ENCODE results near the gene UBE3D.
"Not testable (repeated sequence)": the region's sequence is repeated elsewhere in the genome, so short reads cannot be mapped to it uniquely, and the experiment has no call there.

The UBE3D gene

GRCh38 chr6:82909551-82909950, 156.1 kb downstream of the UBE3D start:
- DNase-seq, result no peak

DNA sequence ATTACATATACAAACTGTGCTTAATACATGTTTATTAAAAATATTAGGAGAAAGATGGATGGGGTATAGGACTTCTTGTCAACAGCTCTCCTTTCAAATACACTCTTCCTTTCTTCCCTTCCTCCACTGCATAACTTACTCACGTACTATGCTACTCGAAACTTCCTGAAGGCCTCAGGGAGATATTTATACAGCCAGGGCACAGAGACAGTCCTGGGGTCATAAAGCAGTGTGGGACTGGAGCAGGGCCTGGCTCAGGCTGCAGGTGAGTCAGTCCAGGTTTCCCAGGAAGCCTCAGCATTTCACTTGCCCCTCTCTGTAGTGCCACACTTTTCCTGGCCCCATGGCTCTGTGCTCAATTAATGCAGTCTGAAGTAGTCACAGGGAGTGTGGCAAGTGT, 157.0 kb downstream of the UBE3D start:
- DNase-seq, result no peak

DNA sequence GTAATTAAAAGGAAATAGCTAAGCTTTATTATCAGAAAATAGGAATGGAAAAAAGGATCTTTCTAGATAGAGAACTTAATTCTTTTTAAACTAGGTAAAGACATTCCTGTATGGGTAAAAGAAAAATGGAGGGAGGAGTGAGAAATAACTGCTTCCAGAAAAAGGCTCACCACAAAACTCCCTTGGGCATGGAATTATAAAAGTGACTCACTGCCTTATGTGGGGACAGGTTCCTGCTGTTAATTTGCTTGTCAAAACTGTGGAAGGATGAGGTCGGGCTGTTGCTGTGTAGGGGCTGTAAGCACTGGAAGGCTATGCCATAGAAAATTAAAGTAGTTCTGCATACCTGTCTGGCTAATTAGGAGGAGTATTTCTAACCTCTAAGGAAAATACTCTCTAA, 158.7 kb downstream of the UBE3D start:
- DNase-seq, result no peak

DNA sequence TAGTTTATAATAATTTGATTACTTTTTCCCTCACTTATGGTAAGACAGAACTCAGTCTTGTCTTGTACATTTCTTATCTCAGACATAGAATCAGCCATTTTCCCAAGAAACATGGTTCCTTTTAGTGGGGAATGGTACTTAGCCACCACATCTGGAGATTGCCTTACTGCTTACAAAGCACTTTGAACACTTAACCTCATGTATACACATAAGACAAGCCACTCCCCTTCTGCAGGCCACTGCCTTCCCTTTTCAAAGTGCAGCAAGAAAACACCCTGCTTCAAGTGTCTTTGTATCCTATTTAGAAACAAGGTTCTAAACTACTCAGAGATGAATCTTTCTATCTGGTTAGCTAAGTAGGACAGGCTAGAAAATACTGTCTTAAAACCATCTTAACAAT, 159.2 kb downstream of the UBE3D start:
- DNase-seq, result no peak

GRCh38 chr6:82904860-82905259, 160.8 kb downstream of the UBE3D start:
- no peak for DNase-seq

DNA sequence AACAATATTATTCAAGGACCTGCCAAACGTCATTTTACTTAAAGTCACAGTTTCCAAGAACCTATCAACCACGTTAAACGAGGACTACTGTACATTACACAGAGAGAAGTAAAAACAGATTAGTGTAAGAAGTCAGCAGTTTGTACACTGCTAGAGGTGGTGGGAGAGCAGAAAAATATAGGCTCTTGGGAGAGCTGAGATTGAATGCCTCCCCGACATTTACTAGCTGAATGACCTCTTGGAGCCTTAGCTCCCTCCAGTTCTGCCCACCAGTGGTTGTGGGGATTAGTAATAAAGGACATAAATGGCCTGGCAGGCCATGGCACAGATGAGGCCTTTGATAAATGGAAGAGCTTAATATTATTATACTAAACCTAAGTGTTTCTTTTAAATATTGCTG, 161.4 kb downstream of the UBE3D start:
- no peak for DNase-seq

- DNase-seq, result no peak
These were observed 163.4 kb downstream of the UBE3D start for GRCh38 chr6:82902290-82902689.

- DNase-seq, result no peak
These were observed 170.9 kb downstream of the UBE3D start for GRCh38 chr6:82894653-82895259.

- DNase-seq, result no peak
These were observed 171.6 kb downstream of the UBE3D start for GRCh38 chr6:82893889-82894652.

GRCh38 chr6:82891503-82891902, 174.1 kb downstream of the UBE3D start:
- not testable (repeated sequence) for DNase-seq

DNA sequence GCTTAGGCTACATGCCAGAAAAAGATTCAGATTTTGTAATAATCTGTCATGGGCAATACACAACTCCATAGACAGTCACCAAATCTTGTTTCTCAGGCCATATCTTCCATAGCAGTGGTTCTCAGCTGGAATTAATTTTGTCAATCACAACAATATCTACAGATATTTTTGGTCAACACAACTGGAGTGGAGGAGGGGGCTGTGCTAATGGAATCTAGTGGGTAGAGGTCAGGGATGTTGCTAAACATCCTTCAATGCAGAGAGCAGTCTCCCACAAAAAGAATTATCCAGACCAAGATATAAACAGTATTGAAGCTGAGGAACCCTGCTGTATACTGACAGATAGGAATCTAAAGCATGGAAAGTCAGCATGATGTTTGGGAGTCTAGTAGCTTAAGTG, 174.6 kb downstream of the UBE3D start:
- no peak for DNase-seq

- no peak for DNase-seq
These were observed 175.4 kb downstream of the UBE3D start for GRCh38 chr6:82890240-82890639.

GRCh38 chr6:82889143-82889542, 176.5 kb downstream of the UBE3D start:
- DNase-seq, result no peak

GRCh38 chr6:82882363-82883023, 183.1 kb downstream of the UBE3D start:
- no peak for DNase-seq

- DNase-seq, result no peak
These were observed 184.1 kb downstream of the UBE3D start for GRCh38 chr6:82881519-82881918.

DNA sequence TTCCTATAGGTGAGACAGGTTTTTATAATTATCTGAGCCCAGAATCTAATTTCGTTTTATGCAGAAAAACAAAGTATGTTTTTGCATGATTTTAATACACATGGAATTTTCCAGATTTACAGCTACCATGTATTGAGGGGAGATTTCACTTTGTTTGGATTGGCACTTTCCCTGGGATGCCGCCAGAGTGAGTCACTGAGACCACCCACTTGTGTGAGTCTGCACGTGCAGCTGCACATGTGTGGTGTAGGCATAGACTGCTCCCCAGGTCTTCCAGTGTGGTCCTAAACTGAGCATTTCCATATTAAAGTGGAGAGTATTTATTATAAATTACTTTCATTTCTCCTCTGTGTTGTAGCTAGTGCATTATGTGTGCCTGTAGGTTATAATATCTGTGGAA, 186.8 kb downstream of the UBE3D start:
- no peak for DNase-seq

DNA sequence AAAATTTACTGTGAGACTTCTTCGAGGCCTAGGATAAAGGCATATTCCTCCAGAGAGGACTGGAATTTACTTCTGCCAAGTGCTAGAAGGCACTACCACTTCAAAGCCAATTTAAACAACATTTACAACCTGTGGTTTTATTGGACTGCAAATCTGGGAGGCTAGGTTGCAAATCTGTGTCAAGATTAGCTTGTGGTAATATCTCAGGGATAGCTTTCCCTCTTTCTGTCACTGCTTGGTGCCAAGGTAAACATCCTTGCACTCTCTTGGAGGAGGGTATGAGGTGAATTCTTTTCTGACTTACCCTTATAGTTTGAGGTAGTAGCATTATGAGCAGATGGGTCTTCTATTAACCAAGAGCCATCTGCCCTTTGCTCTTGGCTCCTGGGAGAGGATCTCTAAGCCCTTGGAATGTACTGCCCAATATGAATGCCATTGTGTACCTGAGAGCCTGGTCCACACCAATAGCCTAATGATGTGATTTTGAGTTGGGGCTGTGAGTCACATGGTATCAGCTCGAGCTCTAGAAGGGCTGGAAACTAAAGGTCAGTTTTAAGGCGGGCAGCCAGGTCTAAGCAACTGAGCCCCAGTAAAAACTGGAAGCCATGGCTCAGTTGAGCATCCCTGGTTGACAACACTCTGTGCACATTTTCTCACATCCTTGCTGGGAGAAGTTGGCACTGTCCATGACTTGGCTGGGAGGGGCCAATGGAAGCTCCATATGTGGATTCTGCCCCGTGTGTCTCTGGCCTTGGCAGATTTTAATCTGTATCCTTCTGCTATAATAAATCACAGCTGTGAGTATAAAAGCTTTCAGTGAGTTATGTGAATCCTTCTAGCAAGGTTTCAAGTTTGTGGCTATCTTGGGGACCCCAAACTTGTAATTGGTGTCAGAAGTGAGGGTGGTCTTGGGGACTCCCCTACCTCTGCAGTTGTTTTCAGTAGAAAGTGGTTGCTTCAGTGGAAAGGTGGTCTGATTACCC, 188.1 kb downstream of the UBE3D start:
- no peak for DNase-seq

GRCh38 chr6:82875573-82876185, 190.0 kb downstream of the UBE3D start:
- no peak for DNase-seq

DNA sequence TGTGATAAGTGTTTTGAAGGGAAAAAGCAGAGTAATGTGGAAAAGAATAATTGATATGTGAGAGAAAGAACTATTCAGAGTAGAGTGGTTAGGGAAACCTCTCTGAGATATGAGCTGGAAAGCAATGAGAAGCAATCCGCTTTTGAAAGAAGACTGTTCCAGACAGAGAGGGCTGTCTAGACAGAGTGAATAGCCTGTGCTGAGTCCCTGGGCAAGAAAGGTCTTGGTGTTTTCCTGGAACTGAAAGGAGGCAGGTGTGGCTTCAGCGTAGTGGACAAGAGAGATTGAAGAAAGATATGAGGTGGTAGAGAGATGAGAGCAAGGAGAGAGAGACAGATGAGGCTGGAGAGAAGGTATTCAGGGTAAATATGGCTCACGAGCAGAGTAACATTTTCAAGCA, 190.8 kb downstream of the UBE3D start:
- DNase-seq, result no peak

DNA sequence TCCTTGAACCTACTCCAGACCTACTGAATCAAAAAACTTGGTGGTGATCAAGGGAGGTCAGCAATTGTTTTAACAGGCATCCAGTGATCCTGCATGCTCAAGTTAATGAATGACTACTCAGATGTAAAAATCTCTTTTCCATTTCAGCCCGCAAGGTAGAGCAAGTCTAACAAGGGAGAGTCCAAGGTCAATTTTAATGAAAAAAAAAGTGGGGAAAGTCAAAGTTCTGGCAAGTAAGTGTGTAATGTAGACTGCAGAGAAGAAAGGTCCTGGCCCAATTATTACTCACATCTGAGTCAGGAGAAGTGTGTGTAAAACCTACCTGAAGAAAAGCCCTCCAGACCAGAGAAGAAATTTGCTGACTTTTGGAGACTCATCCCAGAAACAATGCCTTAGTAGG, 193.5 kb downstream of the UBE3D start:
- no peak for DNase-seq

GRCh38 chr6:82870582-82871172, 195.0 kb downstream of the UBE3D start:
- DNase-seq, result no peak

- no peak for DNase-seq
These were observed 196.1 kb downstream of the UBE3D start for GRCh38 chr6:82869493-82869892.
